Stimulated activated CD8-positive, alpha-beta memory T cell treated with anti-CD3 and anti-CD28 coated beads, Interleukin-12 subunit alpha, Interleukin-12 subunit beta, amount 100 ng/mL, for 24 hours (primary cell): Measurements from ENCODE around the gene PTPMT1.

ENCODE experiments used
- DNase-seq: peaks from one replicate; pipeline ENCODE4 v3.0.0-alpha.2; 2020; ENCODE audit errors: extremely low read depth

Gene PTPMT1

DNA sequence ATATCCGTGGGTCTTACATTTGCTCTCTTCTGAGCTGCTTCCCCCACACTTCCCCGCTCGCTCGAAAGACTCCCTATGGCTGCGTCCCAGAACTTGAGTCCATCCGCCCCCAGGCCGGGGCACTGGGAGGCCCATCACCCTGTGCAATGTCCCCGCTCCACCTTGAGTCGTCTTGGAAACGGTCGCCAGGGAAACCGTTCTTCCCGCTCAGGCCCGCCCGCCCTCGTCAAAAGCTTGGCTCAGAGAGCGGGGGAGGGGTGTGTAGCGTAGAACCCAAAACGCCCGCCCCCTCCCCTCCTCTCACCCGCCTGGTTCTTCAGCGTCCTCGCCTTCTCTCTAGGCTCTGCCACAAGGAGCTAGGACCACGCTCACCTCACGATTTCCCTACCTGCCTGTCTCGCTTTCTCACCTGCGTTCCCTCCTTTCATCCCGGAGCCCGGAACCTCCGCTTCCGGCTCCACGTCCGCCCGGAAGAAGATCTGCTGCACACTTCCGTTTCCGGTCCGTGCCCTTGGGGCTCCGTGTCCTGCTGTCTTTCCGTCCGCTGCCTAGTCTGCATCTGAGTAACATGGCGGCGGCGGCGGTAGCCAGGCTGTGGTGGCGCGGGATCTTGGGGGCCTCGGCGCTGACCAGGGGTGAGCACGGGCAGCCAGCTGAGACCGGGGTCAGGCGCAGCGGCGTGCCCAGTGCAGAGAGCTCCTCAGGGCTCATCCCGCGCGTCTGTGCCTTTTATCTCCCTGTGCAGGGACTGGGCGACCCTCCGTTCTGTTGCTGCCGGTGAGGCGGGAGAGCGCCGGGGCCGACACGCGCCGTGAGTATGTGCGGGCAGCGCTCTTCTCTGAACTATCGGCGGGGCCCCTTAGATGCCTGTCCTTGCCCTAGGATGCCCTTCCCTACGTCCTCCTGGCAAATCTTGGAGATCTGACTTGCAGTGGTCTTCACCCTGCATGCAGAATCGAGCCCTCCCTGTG, 13.4 kb downstream of the PTPMT1 start, which contains the start of the genes KBTBD4 and NDUFS3:
Gene KBTBD4 (minus strand): TSS at position 447 of the 971 bp plus-strand sequence. CDS start 19 bp downstream, at position 428.
Gene NDUFS3 (plus strand): TSS at position 551 of the 971 bp plus-strand sequence. CDS start 18 bp downstream, at position 569.
- peak; percentile 68 for DNase-seq

DNA sequence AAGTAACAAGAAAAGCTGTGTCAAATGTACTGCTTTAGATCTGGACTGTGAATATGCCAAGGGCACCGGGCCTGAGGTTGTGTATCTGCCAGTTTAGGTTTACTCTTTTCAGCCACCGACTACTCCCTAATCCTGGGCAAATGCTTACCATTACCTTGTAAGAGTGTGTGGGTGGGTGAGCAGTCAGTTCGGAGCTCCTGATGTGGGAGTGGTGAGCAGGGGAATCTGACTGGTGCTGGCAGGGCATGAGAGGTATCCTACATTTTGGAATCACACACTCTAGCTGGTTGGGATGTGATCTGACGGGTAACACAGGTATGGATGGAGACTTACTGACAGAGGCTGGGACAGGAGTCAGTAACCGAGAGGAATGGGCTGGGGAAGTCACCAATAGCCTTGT, 18.4 kb downstream of the PTPMT1 start:
- DNase-seq: no peak

DNA sequence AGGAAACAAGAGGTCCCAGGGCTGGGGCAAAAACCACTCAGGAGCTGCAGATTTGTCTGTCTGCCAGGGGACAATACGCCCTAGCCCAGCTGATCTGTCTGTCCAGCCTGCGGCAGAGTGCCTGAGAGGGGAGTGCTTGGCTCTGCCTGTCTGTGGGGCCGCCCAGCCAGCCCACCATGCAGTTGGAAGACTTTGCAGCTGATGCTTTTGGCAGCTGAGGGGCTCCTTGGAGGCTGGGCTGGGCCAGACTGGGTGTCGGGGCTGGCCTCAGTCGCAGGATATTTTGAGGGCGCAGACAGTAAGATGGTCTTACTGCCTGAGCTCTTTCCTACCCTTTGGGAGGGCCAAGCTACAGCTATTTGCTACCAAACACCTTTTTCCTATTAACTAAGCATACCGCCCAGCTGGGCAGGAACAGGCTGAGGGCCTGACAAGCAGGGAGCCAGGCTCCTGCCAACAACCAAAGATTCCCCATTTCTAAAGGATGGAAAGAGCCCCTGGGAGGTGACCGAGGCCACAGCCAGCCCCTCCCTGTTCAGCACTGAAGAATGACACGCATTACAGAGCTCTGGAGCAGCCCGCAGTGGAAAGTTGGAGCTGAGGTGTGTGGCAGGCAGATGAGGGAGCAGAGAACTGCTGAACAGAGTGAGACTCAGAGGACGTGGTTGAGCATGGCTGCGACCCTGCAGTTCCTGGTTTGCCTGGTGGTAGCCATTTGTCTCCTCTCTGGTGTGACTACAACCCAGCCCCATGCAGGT, 20.9 kb downstream of the PTPMT1 start, which contains the start of gene FAM180B:
Gene FAM180B (plus strand): TSS at position 581 of the 758 bp plus-strand sequence. CDS start 91 bp downstream, at position 672.
- no peak for DNase-seq

DNA sequence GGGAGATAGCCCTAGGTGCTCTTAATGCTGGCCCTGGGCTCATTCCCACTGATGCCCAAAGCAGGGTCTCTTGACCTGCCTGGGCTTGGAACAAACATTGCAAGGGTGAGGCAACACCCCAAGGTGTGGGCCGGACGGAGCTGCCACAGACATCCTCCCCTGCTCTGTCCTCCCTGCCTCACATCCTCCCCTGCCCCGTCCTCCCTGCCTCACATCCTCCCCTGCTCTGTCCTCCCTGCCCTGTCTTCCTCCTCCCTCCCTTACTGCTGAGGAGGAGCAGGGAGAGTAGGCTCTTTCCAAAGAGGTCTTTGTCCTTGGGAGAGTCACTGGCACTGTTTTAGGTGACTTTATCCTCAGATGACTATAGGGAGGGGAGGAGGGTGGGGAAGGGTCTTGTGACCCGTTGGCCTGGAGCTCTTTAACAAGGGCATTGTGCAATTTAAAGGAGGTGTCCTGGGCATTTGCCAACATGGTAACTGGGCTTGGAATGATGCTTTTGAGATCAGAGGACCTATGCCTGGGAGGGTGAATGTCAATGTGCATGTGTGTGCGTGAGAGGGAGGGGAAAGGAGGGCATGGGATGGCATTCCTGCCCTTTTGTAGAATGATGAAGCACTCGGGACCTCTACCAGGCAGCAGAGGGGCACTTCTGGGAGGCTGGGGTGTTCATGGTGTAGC, 21.8 kb downstream of the PTPMT1 start:
- no peak for DNase-seq

DNA sequence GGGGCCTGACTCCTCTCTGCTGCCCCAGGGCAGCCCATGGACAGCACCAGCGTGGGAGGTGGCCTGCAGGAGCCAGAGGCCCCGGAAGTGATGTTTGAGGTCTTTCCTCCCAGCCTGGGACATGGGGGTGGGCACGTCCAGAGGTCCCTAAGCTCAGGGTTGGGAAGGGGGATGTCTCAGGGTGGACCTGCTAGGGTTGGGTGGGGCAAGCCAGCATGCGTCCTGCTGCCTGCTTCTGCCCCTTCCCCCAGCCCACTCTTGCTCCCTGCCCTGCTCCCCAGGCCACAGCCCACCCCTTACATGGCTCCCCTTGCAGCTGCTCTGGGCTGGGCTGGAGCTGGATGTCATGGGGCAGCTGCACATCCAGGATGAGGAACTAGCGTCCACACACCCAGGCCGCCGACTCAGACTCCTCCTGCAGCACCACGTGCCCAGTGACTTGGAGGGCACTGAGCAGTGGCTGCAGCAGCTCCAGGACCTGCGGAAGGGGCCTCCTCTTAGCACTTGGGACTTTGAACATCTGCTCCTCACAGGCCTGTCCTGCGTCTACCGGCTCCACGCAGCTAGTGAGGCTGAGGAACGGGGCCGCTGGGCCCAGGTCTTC, 22.4 kb downstream of the PTPMT1 start:
- DNase-seq: no peak

DNA sequence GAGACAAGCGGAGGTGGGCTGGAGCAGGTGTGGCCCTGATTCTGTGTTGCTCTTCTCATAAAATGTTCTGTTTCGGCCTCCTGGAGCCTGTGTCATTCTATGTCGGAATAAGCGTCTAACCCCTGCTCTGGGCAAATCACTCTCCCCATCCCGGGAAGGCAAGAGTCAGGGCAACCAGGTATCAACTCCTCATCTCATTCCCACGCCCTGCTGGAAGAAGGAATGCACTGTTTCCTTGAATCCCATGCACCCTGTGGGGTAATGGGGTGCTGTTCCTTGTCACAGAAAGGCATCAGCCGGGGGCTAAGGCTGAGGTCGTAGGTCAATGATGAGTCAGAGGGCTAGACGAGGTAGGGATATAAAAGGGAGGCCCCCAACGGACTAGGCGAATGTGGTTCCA, 23.7 kb downstream of the PTPMT1 start:
- DNase-seq: no peak

DNA sequence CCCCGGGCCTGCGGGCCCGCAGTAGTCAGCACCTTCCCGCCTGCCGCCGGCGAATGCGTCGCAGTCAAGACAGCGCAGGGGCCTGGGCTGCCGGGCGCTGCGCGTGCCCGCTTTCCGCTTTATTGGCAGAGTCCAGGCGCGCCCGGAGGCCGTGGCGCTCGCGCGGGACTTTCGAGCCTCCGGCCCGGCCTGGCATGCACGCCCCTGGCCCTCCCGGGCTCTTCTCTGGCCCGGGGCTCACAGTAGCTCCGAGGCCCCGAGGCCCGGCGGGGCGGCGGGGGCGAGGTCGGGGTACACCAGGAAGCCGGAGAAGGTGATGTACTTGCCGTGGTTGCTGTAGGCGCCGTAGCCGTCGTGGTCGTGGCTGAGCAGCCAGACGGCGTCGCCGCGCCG, 24.2 kb downstream of the PTPMT1 start:
- no peak for DNase-seq

DNA sequence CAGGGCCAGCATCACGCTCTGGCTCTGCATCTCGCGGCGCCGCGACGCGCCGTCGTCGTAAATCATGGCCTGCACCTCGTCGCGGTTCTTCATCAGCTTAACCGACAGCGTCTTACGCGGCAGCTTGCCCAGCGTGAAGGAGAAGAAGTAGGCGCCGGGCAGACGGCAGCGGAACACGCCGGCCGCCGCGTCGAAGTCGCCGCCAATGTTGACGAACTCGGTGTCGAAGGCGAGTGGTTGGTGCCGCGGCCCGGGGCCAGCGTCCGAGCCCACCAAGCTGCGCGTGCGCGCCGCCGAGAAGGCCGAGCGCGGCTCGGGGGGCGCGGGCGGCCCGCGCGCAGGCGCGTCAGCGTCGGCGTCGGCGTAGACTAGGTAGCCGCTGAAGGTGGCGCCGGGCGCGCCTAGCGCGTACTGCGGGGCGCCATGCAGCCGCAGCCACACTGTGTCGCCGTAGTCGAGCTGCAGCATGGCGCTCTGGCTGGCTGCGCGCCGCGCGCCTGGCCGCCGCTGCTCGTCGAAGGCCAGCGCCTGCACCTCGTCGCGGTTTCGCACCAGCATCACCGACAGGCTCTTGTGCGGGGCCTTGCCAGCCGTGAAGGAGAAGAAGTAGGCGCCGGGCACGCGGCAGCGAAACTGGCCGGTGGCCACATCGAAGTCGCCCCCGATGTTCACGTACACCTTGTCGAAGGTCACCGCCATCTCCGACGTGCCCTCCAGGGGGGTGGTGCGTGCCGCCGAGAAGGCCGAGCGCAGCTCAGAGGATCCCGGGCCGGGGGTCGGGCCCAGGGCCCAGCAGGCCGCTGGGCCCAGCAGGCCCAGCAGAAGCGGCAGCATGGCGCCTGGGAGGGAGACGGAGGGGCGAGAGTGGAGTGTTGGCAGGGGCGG, 24.8 kb downstream of the PTPMT1 start:
- no peak for DNase-seq

DNA sequence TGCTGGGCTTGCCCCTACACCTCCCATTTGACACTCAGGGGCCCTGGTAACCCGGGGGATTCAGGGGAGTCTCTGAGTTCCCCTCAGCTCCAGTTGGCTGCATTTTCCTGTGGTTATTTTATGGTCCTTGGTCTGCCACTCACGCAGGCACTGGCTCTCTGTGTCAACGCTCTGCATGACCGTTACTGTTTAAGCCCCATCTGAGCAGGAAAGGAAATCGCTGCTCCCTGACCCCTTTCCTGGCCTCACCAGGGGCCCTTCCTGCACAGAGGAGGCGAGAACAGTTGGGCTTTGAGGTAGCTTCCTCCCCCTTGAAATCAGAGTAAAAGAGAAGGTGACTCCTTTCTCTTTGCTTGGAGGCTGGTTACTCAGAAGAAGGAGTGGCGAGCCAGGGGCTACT, 26.4 kb downstream of the PTPMT1 start:
- DNase-seq: no peak

DNA sequence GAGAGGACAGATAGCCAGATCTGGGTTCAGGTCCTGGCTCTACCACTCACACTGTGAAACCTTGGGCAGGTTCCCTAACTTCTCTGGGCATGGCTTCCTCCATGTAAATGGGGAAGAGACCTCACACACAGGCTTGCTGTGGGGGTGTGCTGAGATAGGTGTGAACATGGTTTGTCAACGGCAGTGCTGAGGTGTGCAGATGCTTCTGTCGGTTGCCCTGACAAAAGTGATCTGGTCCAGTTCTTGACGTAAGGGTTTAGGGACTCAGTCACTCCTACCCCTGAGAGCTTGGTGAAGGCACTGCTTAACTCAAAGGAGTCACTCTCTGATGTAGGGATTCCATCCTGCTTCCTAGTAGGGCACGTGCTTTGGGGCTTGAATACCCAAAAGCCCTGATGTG, 26.9 kb downstream of the PTPMT1 start:
- no peak for DNase-seq

DNA sequence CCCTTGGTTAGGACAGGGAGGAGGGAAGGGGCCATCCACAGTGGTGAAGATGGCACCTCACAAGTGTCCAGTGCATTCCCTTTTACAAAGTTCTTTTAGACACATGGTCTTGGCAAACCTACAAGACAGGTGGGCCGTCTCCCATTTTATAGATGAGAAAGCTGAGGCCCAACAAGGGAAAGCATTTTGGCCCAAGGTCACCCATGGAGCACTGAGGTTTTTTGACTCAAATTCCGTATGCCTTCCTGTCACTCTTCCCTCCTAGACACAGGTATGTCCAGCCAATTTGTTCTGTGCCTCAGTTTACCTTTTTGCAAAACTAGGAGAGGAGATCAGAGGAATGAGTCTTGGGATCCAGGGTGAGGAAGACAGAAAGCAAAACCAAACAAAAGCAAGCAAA, 27.6 kb downstream of the PTPMT1 start:
- DNase-seq: no peak

DNA sequence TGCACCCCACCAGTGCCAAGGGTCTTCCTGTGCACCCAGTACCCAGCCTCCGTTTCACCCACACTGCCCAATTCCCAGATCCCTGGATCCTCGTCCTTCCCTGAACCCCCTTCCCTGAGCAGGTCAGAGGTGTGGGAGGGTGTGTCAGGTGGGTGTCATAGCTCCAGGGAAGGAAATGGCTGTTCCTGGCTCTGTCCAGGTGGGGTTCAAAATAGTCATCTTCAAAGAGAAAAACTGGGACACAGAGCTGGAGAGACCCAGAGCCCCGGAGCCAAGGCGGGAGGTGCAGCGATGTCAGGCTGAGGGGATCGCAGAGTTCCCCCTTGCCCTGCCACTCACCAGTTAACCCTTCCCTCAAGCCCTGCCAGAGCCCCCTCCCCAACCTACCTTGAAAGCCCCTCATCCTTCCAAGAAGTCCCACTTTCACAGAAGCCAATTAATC, 28.1 kb downstream of the PTPMT1 start:
- DNase-seq: no peak

DNA sequence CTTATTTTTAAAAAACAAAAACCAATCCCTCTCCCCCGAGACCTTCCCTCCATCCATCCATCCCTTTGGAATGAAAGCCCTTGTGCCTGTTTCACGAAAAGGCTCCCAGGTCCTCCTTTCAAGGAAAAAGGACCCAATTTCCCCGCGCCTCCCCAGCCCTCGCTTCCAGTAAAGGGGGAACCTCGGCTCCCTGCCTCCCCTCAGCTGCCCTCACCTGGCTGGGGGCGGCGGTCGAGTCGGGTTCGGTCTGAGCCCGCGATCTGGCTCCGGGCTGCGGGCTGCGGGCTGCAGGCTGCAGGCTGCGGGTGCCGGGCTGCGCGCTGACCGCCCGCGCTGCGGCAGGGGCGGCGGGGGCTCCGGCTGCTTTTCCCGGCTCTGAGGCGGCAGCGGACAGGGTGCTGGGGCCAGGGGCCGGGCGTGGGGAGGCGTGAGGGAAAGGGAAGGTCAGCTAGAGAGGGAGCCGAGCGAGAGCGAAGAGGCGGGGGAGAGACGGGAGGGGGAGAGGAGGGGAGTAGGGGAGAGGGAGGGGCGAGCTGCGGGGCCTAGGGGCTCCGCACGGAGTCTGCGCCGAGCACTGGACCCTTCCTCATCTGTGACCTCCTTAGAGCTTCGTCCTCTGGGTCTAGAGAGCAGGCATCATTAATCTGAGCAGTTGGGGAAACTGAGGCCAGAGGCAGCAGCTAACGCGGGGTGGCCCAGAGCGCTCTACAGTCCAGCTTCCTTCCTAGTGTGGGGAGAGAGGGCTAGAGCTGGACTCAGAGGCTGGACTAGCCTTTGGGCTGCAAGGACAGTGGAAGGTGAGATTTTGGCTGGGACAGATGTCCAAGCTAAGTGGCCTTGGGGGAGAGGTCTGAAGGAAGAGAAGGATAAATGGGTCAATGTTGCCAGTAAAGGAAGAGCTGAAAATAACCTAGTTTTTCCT, 28.8 kb downstream of the PTPMT1 start, which contains the start of gene C1QTNF4:
Gene C1QTNF4 (minus strand): TSS at position 478 of the 922 bp plus-strand sequence. CDS start 3,601 bp downstream, outside the sequence.
- DNase-seq: no peak

DNA sequence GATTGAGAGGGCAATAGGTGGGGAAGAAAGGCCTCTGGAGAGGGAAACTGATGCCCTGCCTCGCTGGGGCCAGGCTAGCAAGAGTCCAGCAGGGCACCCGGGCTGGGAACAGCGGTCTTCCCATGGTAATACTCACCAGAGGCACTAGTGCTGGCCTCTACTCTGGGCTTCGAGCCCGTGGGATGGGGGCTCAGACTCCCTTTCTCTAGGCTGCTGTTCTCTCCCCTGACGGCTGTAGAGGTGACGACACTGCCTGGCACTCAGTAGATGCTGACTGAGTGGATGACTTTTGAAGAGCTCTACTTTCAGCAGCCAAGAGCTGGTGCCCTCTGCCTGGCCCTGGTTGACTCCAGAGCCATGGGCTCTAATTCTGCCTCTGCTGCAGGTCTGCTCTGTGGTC, 29.6 kb downstream of the PTPMT1 start:
- no peak for DNase-seq

DNA sequence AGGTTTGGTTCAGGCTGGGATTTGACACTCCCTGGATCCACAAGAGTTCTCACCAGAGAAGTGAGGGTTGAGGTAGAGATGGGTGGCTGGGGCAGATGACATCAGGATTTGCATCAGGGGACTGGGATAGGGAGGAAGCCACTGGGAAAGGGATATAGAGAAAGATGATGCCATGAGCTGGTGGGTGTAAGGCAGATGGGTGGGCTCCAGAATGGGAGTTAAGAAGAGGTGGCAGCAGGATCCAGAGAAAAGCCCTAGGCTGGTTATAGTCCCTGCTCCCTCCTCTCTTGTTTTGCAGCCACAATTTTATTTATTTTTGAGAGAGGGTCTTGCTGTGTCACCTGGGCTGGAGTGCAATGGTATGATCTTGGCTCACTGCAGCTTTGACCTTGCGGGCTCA, 30.6 kb downstream of the PTPMT1 start:
- DNase-seq: no peak

DNA sequence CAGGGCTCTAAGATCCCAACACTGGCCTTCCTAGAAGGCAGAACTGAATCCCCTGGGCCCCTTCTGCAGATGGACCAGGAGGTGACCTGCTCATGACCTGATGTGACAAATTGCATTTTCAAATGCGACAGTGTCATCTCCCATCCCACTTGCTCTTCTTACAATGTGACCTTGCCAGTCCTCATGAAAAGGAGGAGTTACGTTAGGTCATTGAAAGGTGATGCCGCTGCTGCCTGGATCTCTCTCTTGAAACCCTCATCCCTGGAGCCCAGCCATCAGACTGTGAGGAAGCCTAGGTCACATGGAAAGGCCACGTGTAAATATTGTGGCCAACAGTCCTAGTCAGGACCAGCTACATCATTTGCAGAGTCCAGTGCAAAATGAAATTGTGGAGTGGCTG, 34.5 kb downstream of the PTPMT1 start:
- DNase-seq: no peak

DNA sequence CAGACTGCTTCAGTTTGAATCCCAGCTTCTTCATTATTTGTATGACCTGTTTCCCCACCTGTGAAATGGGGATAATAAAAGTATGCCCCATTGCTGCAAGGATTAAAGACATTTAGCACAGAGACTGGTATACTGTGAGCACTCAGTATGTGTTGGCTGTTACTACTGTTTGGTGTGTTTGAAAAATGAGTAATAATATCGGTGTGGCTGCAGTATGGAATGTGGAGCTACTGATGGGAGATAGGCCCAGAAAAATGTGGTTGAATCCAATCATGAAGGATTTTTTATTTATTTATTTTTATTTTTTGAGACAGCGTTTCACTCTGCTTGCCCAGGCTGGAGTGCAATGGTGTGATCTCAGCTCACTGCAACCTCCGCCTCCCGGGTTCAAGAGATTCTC, 37.9 kb downstream of the PTPMT1 start:
- no peak for DNase-seq

DNA sequence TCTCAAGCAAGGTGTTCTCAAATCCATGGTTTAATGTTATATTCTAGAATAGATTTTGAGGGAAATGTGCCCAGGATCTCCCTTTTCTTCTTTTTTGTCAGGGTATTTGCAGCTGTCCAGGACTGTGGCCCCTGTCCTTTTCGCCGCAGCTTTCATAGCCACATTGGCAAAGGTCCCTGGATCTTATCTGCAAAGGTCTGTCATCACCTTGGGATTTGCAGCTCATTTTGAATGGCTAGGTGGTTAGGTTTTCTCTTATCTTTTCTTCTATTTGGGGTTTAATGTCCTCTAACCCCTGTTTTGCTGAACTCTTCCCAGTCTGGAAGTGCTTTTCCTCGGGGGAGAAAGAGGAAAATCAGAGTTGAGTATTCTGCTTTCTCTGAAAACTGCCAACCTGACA, 40.5 kb downstream of the PTPMT1 start:
- DNase-seq: no peak

DNA sequence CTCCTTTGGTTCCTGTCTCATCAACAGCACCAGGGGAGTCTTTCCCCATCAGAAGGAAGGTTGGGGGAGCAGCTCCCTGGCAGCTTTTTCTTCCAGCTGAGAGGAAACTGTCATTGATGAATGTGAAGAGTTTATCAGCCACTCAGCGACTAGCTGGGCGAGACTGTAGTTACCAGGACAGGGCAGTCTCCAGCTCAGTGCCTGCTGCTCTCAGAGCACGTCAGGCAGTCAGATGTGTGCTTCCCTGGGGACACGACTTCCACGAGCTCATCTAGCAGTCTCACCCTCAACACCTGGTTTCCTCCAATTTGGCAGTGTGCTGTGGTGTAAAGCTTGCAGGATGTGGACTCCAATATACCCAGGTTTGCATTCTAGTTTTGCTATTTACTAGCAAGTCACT, 41.3 kb downstream of the PTPMT1 start:
- DNase-seq: no peak
